HepG2 (cell line): ENCODE measurements around the gene TCF25.

Source experiments
- CBX2 ChIP-seq, 2 experiments: fragments of 200-600 bp in 1 of 2; sonication (generic); formaldehyde crosslinking in 1 of 2; IDR thresholded peaks; 2 replicates each; pipeline versions ENCODE4 v1.7.0 to v1.8.1; 2018 to 2022; ENCODE audit warnings: low read depth in 2 of 2, low read length in 1 of 2, mild to moderate bottlenecking in 1 of 2, missing genetic modification reagents in 1 of 2
- CHCHD3 ChIP-seq: sonication (generic); formaldehyde crosslinking; IDR thresholded peaks from 2 replicates; pipeline ENCODE4 v1.8.0; 2022; ENCODE audit warnings: mild to moderate bottlenecking, missing genetic modification reagents, moderate library complexity
- CHD4 ChIP-seq: fragments of 200-600 bp; sonication (generic); IDR thresholded peaks from 2 replicates; pipeline ENCODE4 v1.7.0; 2017; ENCODE audit warnings: mild to moderate bottlenecking, low read length, borderline replicate concordance
- CTCF ChIP-seq: sonication (generic); formaldehyde crosslinking; IDR thresholded peaks from 2 replicates; pipeline ENCODE4 v1.5.0; 2020; ENCODE audit warnings: mild to moderate bottlenecking, missing genetic modification reagents, moderate library complexity
- JUNB ChIP-seq: sonication (generic); formaldehyde crosslinking; IDR thresholded peaks from 2 replicates; pipeline ENCODE4 v1.8.0; 2022; ENCODE audit warnings: missing genetic modification reagents, mild to moderate bottlenecking, borderline replicate concordance
- NFE2 ChIP-seq: sonication (generic); formaldehyde crosslinking; IDR thresholded peaks from 2 replicates; pipeline ENCODE4 v1.4.0; 2020; ENCODE audit warnings: missing genetic modification reagents
- NFYB ChIP-seq: sonication (generic); formaldehyde crosslinking; IDR thresholded peaks from 2 replicates; pipeline ENCODE4 v1.4.0; 2020; ENCODE audit warnings: missing genetic modification reagents
- RBM39 ChIP-seq: fragments of 200-400 bp; formaldehyde crosslinking; IDR thresholded peaks from one replicate; pipeline ENCODE4 v1.6.1; 2018; ENCODE audit warnings: antibody characterized with exemption, mild to moderate bottlenecking, low read depth, low read length; ENCODE audit not compliant: poor library complexity, severe bottlenecking
- THYN1 ChIP-seq: sonication (generic); formaldehyde crosslinking; IDR thresholded peaks from 2 replicates; pipeline ENCODE4 v1.8.1; 2023; ENCODE audit warnings: low read depth, mild to moderate bottlenecking, moderate library complexity, missing genetic modification reagents, borderline replicate concordance
- ZNF24 ChIP-seq: fragments of 450-650 bp; IDR thresholded peaks from 2 replicates; pipeline ENCODE4 v1.6.1; 2017; ENCODE audit warnings: antibody characterized with exemption, mild to moderate bottlenecking
- ZNF317 ChIP-seq: sonication (generic); formaldehyde crosslinking; IDR thresholded peaks from 2 replicates; pipeline ENCODE4 v1.5.0; 2020; ENCODE audit warnings: mild to moderate bottlenecking, missing genetic modification reagents
- TF ChIP-seq, protein P1 (sequence below): sonication (generic); formaldehyde crosslinking; IDR thresholded peaks from 2 replicates; pipeline ENCODE4 v1.4.0; 2020; ENCODE audit warnings: low read depth, mild to moderate bottlenecking, missing genetic modification reagents

DNA sequence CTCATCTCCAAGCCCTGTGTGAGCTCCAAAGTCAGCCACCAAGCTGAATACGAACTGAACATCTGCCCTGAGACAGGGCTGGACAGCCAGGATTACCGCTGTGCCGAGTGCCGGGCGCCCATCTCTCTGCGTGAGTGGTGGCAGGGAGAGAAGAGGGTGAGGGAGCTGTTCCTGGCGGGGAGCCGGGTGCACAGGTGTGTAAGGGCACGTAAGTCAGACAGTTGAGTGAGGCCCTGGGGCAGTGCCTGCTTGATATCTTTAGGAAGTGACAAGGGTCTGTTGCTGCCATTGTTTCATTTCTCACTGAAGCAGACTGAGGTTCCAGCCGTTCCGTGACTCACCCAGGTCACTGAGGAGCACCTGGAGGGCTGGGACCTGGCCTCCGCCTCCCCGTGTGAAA lies 87.6 kb downstream of the TCF25 start:
- TF ChIP-seq, protein P1, sequence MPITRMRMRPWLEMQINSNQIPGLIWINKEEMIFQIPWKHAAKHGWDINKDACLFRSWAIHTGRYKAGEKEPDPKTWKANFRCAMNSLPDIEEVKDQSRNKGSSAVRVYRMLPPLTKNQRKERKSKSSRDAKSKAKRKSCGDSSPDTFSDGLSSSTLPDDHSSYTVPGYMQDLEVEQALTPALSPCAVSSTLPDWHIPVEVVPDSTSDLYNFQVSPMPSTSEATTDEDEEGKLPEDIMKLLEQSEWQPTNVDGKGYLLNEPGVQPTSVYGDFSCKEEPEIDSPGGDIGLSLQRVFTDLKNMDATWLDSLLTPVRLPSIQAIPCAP (CRISPR knock-in tag) = no peak
- TF ChIP-seq CTCF (CRISPR knock-in tag) = no peak
- no peak for TF ChIP-seq CHD4
- TF ChIP-seq NFYB = no peak
- no peak for TF ChIP-seq ZNF24
- TF ChIP-seq NFE2 (CRISPR knock-in tag) = no peak
- no peak for TF ChIP-seq THYN1 (CRISPR knock-in tag)
- no peak for TF ChIP-seq CHCHD3 (CRISPR knock-in tag)
- TF ChIP-seq CBX2 (IDR thresholded peaks at IDR 0.05; ENCODE audit: low read depth, low read length) = no peak
- TF ChIP-seq CBX2 (CRISPR knock-in tag; IDR thresholded peaks at IDR 0.05; ENCODE audit: low read depth) = no peak
- TF ChIP-seq JUNB (CRISPR knock-in tag) = no peak
- no peak for TF ChIP-seq RBM39
- no peak for TF ChIP-seq ZNF317 (CRISPR knock-in tag)
